C4-2B (cell line): Measurements from ENCODE around the gene NKTR.

Experiments
- CTCF ChIP-seq: fragments of 450-650 bp; conservative IDR thresholded peaks from 2 replicates; pipeline ENCODE4 v1.5.1; 2017; ENCODE audit warnings: mild to moderate bottlenecking
- ZFX ChIP-seq: fragments of 450-650 bp; IDR thresholded peaks from 2 replicates; pipeline ENCODE4 v1.6.1; 2017

GRCh38 chr3:42657675-42658074 is 57.2 kb downstream of the NKTR start:
- no peak for TF ChIP-seq CTCF
- TF ChIP-seq ZFX: no peak
